ENCODE data around the gene THRA. TPM values are rescaled to one million over a fixed set of nuclear protein-coding genes. Genes with fewer than 3 reads are reported as not detected.

Gene THRA
- total and polyA plus RNA-seq, 2 of the 8 experiments (the other 6 are each of a cell fraction or from before 2014, with no cell fraction given): 6.4 to 10.2 TPM

GRCh38 chr17:40113110-40113906 lies 50.5 kb downstream of the THRA start (continued):
- TF ChIP-seq SIN3A (conservative IDR thresholded peaks at IDR 0.05 in 1 of 2, IDR thresholded peaks at IDR 0.05 in 1 of 2; ENCODE audit: low read depth in 1 of 2, low read length in 2 of 2) (peak; percentile 67 to 92; a peak in 2 of 4 replicates), CEBPB (IDR thresholded peaks at IDR 0.05; ENCODE audit: low read depth, low read length) (peak; percentile 30; the same call in 1 of the 2 replicates), CHD7 (IDR thresholded peaks at IDR 0.05; ENCODE audit: insufficient replicate concordance, low read length) (no peak), MAX (IDR thresholded peaks at IDR 0.05) (peak; percentile 95), SIX5 (IDR thresholded peaks at IDR 0.05; ENCODE audit: low read depth, low read length) (no peak), SP2 (IDR thresholded peaks at IDR 0.05; ENCODE audit: low read length) (no peak), FOSL1 (IDR thresholded peaks at IDR 0.05; ENCODE audit: insufficient read depth, low read depth, low read length) (no peak)
- TF ChIP-seq, protein P1, sequence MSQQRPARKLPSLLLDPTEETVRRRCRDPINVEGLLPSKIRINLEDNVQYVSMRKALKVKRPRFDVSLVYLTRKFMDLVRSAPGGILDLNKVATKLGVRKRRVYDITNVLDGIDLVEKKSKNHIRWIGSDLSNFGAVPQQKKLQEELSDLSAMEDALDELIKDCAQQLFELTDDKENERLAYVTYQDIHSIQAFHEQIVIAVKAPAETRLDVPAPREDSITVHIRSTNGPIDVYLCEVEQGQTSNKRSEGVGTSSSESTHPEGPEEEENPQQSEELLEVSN (IDR thresholded peaks at IDR 0.05): peak; percentile 83

Measured in H1 (cell line).